AML-193 (cell line): ENCODE data around the gene VWA1.
"Not testable (repeated sequence)": the region's sequence is repeated elsewhere in the genome, so short reads cannot be mapped to it uniquely, and the experiment has no call there.

ENCODE experiments used
- DNase-seq, 2 experiments: peaks; one replicate each; lab custom pipeline; 2025; lab: John Stamatoyannopoulos, UW

VWA1 gene

GRCh38 chr1:1435106-1435903, at the start of gene VWA1:
TSS of gene VWA1 (plus strand) at chr1:1435690. CDS start at chr1:1435749, 59 bp downstream.
- peak in 1 of 2 experiments; percentile 23 for DNase-seq

- DNase-seq = no peak
Measured at GRCh38 chr1:1385931-1386330, 49.6 kb upstream of the VWA1 start.

- DNase-seq = no peak
Measured at GRCh38 chr1:1387098-1388077, 48.1 kb upstream of the VWA1 start.

- no peak for DNase-seq
Measured at GRCh38 chr1:1388078-1388472, 47.4 kb upstream of the VWA1 start.

- DNase-seq = no peak
Measured at GRCh38 chr1:1390675-1391074, 44.8 kb upstream of the VWA1 start.

GRCh38 chr1:1391225-1391624, 44.3 kb upstream of the VWA1 start:
- DNase-seq = no peak

GRCh38 chr1:1393014-1393413, 42.5 kb upstream of the VWA1 start:
- DNase-seq = no peak

- DNase-seq = no peak
Measured at GRCh38 chr1:1393428-1393827, 42.1 kb upstream of the VWA1 start.

GRCh38 chr1:1394116-1394515, 41.4 kb upstream of the VWA1 start:
- no peak for DNase-seq

- DNase-seq = no peak
Measured at GRCh38 chr1:1395166-1395565, 40.3 kb upstream of the VWA1 start.

GRCh38 chr1:1397839-1398523, 37.5 kb upstream of the VWA1 start:
- peak in 1 of 2 experiments; percentile 3 for DNase-seq

- no peak for DNase-seq
Measured at GRCh38 chr1:1398677-1399186, 36.8 kb upstream of the VWA1 start.

- DNase-seq = peak; percentile 94 to 95
Measured at GRCh38 chr1:1399187-1399871, 36.2 kb upstream of the VWA1 start, which contains the start of gene CCNL2. TSS of gene CCNL2 (minus strand) at chr1:1399335. CDS start at chr1:1399306, 29 bp downstream.

- DNase-seq = no peak
Measured at GRCh38 chr1:1399872-1400575, 35.5 kb upstream of the VWA1 start.

- no peak for DNase-seq
Measured at GRCh38 chr1:1400576-1401456, 34.7 kb upstream of the VWA1 start.

GRCh38 chr1:1401457-1402010, 34.0 kb upstream of the VWA1 start:
- no peak for DNase-seq

GRCh38 chr1:1402072-1402900, 33.2 kb upstream of the VWA1 start:
- peak; percentile 42 to 43 for DNase-seq

- not testable (repeated sequence) for DNase-seq
Measured at GRCh38 chr1:1402901-1403392, 32.5 kb upstream of the VWA1 start.
